Gastroesophageal sphincter (tissue), 4 donors: ENCODE results near the gene DNAJC9. TPM values are rescaled to one million over a fixed set of nuclear protein-coding genes. Genes with fewer than 3 reads are reported as not detected.

ENCODE experiments used
- ATAC-seq: fragments of 150-250 bp; one replicate; pipeline ENCODE4 v1.9.1; 2016; ENCODE audit warnings: mild to moderate bottlenecking, moderate library complexity
- H3K27ac ChIP-seq, 4 donors: fragments of 200-600 bp; sonication (generic) in 3 of 4; 1 replicate in 3 of 4; 2 replicates in 1 of 4; pipeline ENCODE4 v1.5.1; 2016 to 2019
- H3K27me3 ChIP-seq: fragments of 200-600 bp; sonication (generic); one replicate; pipeline ENCODE4 v1.5.1; 2019
- H3K36me3 ChIP-seq, 2 donors: fragments of 200-600 bp; sonication (generic); one replicate each; pipeline ENCODE4 v1.5.1; 2019; ENCODE audit warnings: control low read depth in 1 of 2
- H3K4me1 ChIP-seq, 3 donors: fragments of 200-600 bp; sonication (generic); 1 replicate in 2 of 3; 2 replicates in 1 of 3; pipeline ENCODE4 v1.5.1; 2016 to 2019; ENCODE audit warnings: control low read depth in 2 of 3
- H3K4me3 ChIP-seq, 2 donors: fragments of 200-600 bp; sonication (generic); one replicate each; pipeline ENCODE4 v1.5.1; 2019; ENCODE audit warnings: mild to moderate bottlenecking in 1 of 2, moderate library complexity in 1 of 2
- H3K9me3 ChIP-seq, 3 donors: fragments of 200-600 bp; sonication (generic); one replicate each; pipeline ENCODE4 v1.5.1; 2017 to 2019; ENCODE audit warnings: control low read depth in 2 of 3
- EP300 ChIP-seq: sonication (generic); formaldehyde crosslinking; IDR thresholded peaks from one replicate; pipeline ENCODE4 v1.6.1; 2017; ENCODE audit warnings: antibody characterized with exemption, mild to moderate bottlenecking
- POLR2A ChIP-seq, 2 donors: fragments of 450-650 bp; IDR thresholded peaks; one replicate each; pipeline ENCODE4 v1.6.1; 2017; ENCODE audit warnings: antibody characterized with exemption in 2 of 2, mild to moderate bottlenecking in 2 of 2, moderate library complexity in 1 of 2
- POLR2AphosphoS5 ChIP-seq: sonication (generic); formaldehyde crosslinking; IDR thresholded peaks from one replicate; pipeline ENCODE4 v1.6.1; 2017; ENCODE audit warnings: antibody characterized with exemption
- WGBS, 2 donors: methylation state at CpG; one replicate each; pipeline ENCODE4 v1.1.5; 2018; ENCODE audit warnings: low coverage in 1 of 2; 5-methylcytosine and 5-hydroxymethylcytosine counted together
- small RNA-seq, 4 donors: library from RNA; depleted of rRNA; stranded (forward); fragments of <200 nt; gene quantifications; one replicate each; pipeline ENCODE3, GENCODE V24; 2016
- total RNA-seq, 4 donors: library from RNA; depleted of rRNA; stranded (reverse); fragments of >200 nt; gene quantifications; one replicate each; pipeline ENCODE4 v1.1.0, GENCODE V29; 2016
- TF ChIP-seq, protein P1 (sequence below), 4 experiments: fragments of 200-600 bp in 2 of 4; fragments of 450-650 bp in 2 of 4; sonication (generic) in 1 of 4; IDR thresholded peaks; one replicate each; pipeline ENCODE4 v1.5.1; 2017 to 2019; ENCODE audit warnings: antibody characterized with exemption in 4 of 4, mild to moderate bottlenecking in 2 of 4, moderate library complexity in 2 of 4

DNAJC9 gene
- total RNA-seq, 4 donors from 2014 or later, result 11.8 to 20.2 (median 14.3) TPM

DNA sequence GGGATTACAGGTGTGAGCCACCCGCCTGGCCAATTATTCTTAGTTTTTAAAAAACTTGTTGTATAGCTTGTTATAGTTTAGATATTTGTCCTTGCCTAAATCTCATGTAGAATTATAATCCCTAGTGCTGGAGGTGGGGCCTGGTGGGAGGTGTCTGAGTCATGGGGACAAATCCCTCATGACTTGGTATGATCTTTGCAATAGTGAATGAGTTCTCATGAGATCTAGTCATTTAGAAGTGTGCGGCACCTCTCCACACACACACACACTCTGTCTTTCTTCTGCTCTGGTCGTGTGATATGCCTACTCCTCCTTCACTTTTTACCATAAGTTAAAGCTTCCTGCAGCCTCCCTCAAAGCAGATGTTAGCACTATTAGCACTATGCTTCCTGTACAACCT lies 42.0 kb downstream of the DNAJC9 start:
- ATAC-seq, result no peak
- H3K4me3 ChIP-seq, result no peak overlapping the region
- no peaks in the 10 kb centered on the region for H3K27me3 ChIP-seq
- no peaks in the 10 kb centered on the region for H3K9me3 ChIP-seq
- H3K27ac ChIP-seq, result no peak overlapping the region
- TF ChIP-seq POLR2A (IDR thresholded peaks at IDR 0.05), result no peak
- TF ChIP-seq POLR2AphosphoS5, result no peak
- no peak for TF ChIP-seq EP300
- TF ChIP-seq, protein P1, sequence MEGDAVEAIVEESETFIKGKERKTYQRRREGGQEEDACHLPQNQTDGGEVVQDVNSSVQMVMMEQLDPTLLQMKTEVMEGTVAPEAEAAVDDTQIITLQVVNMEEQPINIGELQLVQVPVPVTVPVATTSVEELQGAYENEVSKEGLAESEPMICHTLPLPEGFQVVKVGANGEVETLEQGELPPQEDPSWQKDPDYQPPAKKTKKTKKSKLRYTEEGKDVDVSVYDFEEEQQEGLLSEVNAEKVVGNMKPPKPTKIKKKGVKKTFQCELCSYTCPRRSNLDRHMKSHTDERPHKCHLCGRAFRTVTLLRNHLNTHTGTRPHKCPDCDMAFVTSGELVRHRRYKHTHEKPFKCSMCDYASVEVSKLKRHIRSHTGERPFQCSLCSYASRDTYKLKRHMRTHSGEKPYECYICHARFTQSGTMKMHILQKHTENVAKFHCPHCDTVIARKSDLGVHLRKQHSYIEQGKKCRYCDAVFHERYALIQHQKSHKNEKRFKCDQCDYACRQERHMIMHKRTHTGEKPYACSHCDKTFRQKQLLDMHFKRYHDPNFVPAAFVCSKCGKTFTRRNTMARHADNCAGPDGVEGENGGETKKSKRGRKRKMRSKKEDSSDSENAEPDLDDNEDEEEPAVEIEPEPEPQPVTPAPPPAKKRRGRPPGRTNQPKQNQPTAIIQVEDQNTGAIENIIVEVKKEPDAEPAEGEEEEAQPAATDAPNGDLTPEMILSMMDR (IDR thresholded peaks at IDR 0.05), result no peak
- WGBS, 2 donors, result 83 to 84% methylated on average over 2 to 3 of the region's 3 CpGs
- H3K4me1 ChIP-seq, result no peaks in the 10 kb centered on the region
- peaks cover 0 to 40% of the 10 kb centered on the region in 2 donors for H3K36me3 ChIP-seq

Small RNAs within 50 kb of the gene (small RNA-seq; reads per million reads assigned to genes)
- gene RF00019, result 0 reads per million in 4 donors
- gene RNU6-833P, result 0 reads per million in 4 donors

Other genes starting within 250 kb of the DNAJC9 start
- 10 to 100 TPM; 23.3 to 36.2 (median 30.4) TPM for gene P4HA1, start 150.4 kb downstream of the DNAJC9 start, total RNA-seq
- 1 to 10 TPM; 1.1 to 4.6 (median 3.9) TPM for gene NUDT13, start 136.8 kb downstream of the DNAJC9 start, total RNA-seq
- gene ECD, start 79.2 kb downstream of the DNAJC9 start, total RNA-seq, result 10 to 100 TPM; 27.3 to 35.0 (median 30.5) TPM
- 10 to 100 TPM; 10.9 to 16.2 (median 15.2) TPM for gene FAM149B1, start 79.1 kb downstream of the DNAJC9 start, total RNA-seq
- 10 to 100 TPM; 37.4 to 43.5 (median 40.3) TPM for gene MRPS16, start 5.4 kb upstream of the DNAJC9 start, total RNA-seq
- gene CFAP70, start 111.6 kb upstream of the DNAJC9 start, total RNA-seq, result 1 to 10 TPM; 1.1 to 1.8 (median 1.2) TPM
- gene ANXA7, start 166.8 kb upstream of the DNAJC9 start, total RNA-seq, result 100 to 1,000 TPM; 119 to 144 (median 131) TPM
- gene MSS51, start 186.3 kb upstream of the DNAJC9 start, total RNA-seq, result 1 to 10 TPM in 3 of 4 donors, under 1 TPM in 1; 0.32 to 3.9 (median 2.4) TPM
- 100 to 1,000 TPM in 1 of 4 donors, 10 to 100 TPM in 3; 69.2 to 121 (median 75.4) TPM for gene PPP3CB, start 248.8 kb upstream of the DNAJC9 start, total RNA-seq